ENCODE data around the gene VMP1.
"Not testable (repeated sequence)": the region's sequence is repeated elsewhere in the genome, so short reads cannot be mapped to it uniquely, and the experiment has no call there.

DNA sequence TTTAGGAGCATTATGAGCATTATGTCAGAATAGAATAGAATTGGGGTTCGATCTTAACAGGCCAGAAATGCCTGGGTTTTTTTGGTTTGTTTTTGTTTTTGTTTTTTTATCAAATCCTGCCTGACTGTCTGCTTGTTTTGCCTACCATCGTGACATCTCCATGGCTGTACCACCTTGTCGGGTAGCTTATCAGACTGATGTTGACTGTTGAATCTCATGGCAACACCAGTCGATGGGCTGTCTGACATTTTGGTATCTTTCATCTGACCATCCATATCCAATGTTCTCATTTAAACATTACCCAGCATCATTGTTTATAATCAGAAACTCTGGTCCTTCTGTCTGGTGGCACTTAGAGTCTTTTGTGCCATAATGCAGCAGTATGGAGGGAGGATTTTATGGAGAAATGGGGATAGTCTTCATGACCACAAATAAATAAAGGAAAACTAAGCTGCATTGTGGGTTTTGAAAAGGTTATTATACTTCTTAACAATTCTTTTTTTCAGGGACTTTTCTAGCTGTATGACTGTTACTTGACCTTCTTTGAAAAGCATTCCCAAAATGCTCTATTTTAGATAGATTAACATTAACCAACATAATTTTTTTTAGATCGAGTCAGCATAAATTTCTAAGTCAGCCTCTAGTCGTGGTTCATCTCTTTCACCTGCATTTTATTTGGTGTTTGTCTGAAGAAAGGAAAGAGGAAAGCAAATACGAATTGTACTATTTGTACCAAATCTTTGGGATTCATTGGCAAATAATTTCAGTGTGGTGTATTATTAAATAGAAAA is 133.8 kb downstream of the VMP1 start:
- not testable (repeated sequence) for TF ChIP-seq EZH2 (IDR thresholded peaks at IDR 0.05; ENCODE audit: insufficient read depth, poor library complexity, severe bottlenecking); EZH2phosphoT487 (IDR thresholded peaks at IDR 0.05; ENCODE audit: insufficient read depth, low read depth)
